Right cardiac atrium (tissue), 5 donors: ENCODE measurements around the gene RBM39. TPM values are rescaled to one million over a fixed set of nuclear protein-coding genes. Genes with fewer than 3 reads are reported as not detected.
"Not testable (repeated sequence)": the region's sequence is repeated elsewhere in the genome, so short reads cannot be mapped to it uniquely, and the experiment has no call there.

Experiments
- ATAC-seq, 2 donors: fragments of 200-7000 bp; cut with Tn5 transposase; one replicate each; pipeline versions ENCODE4 v1.8.0 to v1.9.1; 2020; ENCODE audit warnings: moderate library complexity in 2 of 2, mild to moderate bottlenecking in 1 of 2
- DNase-seq, 3 donors: peaks; one replicate each; pipeline ENCODE4 v3.0.0-alpha.2; 2020
- H3K27ac ChIP-seq: one replicate; pipeline ENCODE4 v1.5.1; 2013; ENCODE audit warnings: mild to moderate bottlenecking, low read length, control low read depth, moderate library complexity
- H3K27me3 ChIP-seq: one replicate; pipeline ENCODE4 v1.6.1; 2013; ENCODE audit not compliant: control insufficient read depth, insufficient read depth
- H3K4me1 ChIP-seq: one replicate; pipeline ENCODE4 v1.6.1; 2013; ENCODE audit warnings: low read length; ENCODE audit not compliant: control insufficient read depth, insufficient read depth
- H3K4me3 ChIP-seq: one replicate; pipeline ENCODE4 v1.5.1; 2013; ENCODE audit warnings: low read length, control low read depth
- H3K9me3 ChIP-seq: one replicate; pipeline ENCODE4 v1.6.1; 2013; ENCODE audit warnings: low read length; ENCODE audit not compliant: control insufficient read depth
- whole genome bisulfite sequencing: extraction: QIAGEN DNeasy Blood & Tissue Kit; methylation state at CpG from one replicate; pipeline ENCODE4 v1.1.7; 2013; 5-methylcytosine and 5-hydroxymethylcytosine counted together
- intact Hi-C, 4 donors: fragments of 100-400 bp; cut with DNase I; formaldehyde crosslinking; loops; one replicate each; pipeline versions ENCODE4 v1.11.0 to v1.14.0; 2022 to 2023
- polyA plus RNA-seq: library from polyadenylated mRNA; stranded (reverse); fragments of 200-250 nt; gene quantifications from one replicate; pipeline ENCODE4 v1.2.3, GENCODE V29; 2013
- total RNA-seq, 4 donors: library from RNA; stranded (reverse); fragmentation: NEBNext Ultra II Directional; extraction: Animal tissue kit (Norgen Biotek cat#: 25700); gene quantifications; one replicate each; pipeline ENCODE4 v1.2.1, GENCODE V29; 2021
- donor health status: healthy with polysubstance abuse.
- donor health status: DM: no; HTN: yes; CAD: no.
- donor health status: DM: no; HTN: no; CAD: no.
- donor health status: DM: no; HTN: yes; CAD: no; lungs with severe emphysema.
- donor health status: DM: yes; HTN: yes; CAD: no.

The RBM39 gene
- total and polyA plus RNA-seq, 5 donors, result 143 to 173 (median 166) TPM

DNA sequence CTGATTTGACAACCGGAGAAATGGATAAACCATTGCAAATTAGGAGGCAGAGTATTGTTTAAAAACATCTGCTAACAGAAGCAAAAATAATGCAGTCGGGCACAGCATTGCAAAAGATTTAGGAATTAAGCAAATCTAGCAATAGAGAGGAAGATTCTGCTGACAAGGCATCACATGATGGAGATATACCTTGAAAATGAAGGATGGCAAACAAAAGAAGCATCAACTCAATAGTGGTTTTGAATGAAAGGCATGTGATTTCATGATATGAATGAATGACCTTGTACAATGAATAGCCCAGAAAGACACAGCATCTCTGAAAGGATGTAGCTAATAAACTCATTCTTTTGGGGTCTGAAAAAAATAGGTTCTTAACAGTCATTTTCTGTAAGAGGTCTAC, 8.6 kb upstream of the RBM39 start:
- intact Hi-C loops, result no loop called here
- Histone ChIP-seq H3K4me3 (no peak overlapping the region), H3K27me3 (no peaks in the 10 kb centered on the region), H3K4me1 (no peaks in the 10 kb centered on the region), H3K9me3 (no peaks in the 10 kb centered on the region), H3K27ac (no peak overlapping the region)
- WGBS, result 84% methylated on average over 2 of the region's 2 CpGs
- DNase-seq (no peak), ATAC-seq (no peak)

DNA sequence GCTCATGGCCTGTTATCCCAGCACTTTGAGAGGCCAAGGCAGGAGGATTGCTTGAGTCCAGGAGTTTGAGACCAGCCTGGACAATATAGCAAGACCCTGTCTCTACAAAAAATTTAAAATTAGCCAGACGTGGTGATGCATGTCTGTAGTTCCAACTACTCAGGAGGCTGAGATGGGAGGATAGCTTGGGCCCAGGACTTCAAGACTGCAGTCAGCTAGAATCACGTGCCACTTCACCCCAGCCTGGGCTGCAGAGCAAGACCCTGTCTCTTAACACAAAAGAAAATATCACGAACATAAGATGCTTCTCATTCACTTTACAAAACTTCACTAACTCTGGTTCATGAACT, 2.4 kb upstream of the RBM39 start:
- DNase-seq, ATAC-seq, H3K4me1 ChIP-seq, H3K9me3 ChIP-seq, H3K4me3 ChIP-seq, H3K27me3 ChIP-seq, intact Hi-C loops, H3K27ac ChIP-seq: not testable (repeated sequence)
- WGBS, result 92% methylated on average over 3 of the region's 3 CpGs

DNA sequence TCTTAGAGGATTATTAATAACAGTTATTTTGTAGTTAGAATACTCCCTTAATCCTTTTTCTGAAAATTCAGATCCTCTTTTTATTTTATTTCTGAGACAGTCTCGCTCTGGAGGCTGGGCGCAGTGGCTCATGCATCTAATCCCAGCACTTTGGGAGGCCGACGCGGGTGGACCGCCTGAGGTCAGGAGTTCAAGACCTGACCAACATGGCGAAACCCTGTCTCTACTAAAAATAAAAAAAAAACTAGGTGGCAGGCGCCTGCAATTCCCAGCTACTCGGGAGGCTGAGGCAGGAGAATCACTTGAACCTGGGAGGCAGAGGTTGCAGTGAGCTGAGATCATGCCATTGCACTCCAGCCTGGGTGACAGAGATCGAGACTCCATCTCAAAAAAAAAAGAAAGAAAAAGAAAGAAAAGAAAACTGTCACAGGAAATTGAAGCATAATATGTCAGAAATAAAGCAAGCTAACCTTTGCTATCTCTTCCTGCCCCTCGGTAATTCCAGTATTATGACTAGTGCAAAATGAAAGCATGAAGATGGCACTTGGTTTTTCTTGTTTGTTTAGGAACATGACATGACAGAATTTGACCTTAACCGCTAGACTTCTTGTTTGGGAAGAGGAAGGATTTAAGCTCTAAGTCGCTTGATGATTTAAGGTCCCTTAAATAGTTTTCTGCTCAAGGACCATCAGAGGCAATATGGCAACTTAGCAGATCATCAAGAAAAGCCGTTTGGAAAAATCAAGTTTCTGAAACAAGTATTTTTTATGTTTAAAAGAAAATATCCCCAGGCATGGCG, 1.8 kb upstream of the RBM39 start:
- H3K27ac ChIP-seq, result peak overlapping the region; percentile 55
- H3K4me1 ChIP-seq, result peaks cover 2% of the 10 kb centered on the region
- H3K4me3 ChIP-seq, result no peak overlapping the region
- DNase-seq (peak in 2 of 3 donors; percentile 30 to 67), ATAC-seq (no peak)
- H3K27me3 ChIP-seq, result no peaks in the 10 kb centered on the region
- 72% methylated on average over 15 of the region's 15 CpGs for WGBS
- intact Hi-C loops, result no loop called here
- no peaks in the 10 kb centered on the region for H3K9me3 ChIP-seq

DNA sequence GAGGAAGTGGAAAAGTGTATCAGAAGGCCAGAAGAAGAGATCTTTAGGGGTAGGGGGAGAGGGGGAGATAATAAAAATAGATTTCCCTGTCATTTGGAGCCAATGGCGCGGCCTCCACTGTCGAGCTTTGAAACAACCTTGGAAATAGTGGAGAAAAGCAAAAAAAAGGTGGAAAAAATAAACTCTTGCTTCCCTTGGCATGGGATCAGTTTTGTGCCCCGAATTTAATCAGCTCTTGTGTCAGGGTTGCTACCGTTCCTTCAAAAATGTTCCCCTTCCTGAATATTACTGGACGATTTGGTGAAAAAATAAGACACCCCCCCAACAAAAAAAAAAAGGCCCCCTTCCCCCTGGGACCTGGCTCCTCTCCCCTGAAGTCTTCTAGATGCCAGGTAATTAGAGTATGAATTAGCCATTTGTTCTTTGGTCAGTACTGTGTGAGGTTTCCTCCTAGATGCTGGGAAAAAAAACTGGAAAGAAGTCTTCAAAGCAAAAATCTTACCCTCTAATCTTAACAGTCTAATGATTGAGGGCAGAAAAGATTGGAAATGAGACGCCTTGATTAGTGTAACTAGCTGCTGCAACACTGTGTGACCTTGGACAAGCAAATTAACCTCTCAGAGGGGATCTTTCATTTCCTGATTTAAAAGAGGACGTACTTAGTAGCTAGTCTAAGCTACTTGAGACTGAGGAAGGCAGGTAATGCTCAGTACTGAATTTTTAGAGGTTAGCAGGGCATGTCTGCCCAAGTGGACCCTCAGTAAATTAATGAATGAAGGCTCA, 872 bp upstream of the RBM39 start:
- no peaks in the 10 kb centered on the region for H3K9me3 ChIP-seq
- ATAC-seq (no peak), DNase-seq (no peak)
- intact Hi-C loops, result no loop called here
- H3K27me3 ChIP-seq, result no peaks in the 10 kb centered on the region
- peaks cover 2% of the 10 kb centered on the region for H3K4me1 ChIP-seq
- H3K27ac ChIP-seq, result peak overlapping the region; percentile 98
- H3K4me3 ChIP-seq, result peak overlapping the region; percentile 95
- WGBS, result 4% methylated on average over 8 of the region's 8 CpGs

DNA sequence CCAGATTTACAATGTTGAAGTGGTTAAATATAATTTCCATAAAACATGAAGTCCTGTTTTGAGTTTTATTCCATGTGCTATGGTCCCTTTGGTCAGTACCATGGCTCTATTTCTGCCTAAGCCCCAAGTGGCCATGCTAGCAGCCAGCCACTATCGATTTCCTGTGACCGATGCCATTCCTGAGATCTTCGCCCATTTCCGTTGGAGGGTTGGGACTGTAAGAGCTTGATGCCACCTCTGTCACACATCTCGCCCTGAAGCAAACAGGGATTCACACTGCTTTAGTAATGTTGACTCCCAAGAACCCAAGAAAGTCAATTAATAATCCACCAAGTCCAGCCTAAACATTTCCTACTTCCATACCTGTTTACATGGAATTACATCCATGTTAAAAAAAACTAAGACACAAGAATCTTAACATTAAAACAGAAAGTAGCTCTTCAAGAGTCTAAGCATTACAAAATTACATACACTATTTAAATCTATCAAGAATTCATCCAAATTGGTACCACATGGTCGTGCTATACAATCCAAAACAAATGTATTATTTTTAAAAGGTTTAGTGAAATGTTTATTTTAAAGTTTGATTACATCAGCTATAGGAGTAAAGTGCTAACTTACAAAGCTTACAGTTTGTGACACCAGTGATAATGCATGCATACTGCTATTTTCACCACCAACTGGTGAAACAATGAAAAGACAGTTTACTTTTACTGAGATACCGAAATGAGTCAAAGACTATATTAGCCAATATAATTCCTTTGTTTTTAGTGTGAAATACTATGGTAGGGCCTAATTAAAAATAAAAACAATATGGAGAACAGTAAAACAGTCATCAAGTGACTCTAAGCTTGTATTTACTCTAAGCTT, 2.5 kb downstream of the RBM39 start:
- no peaks in the 10 kb centered on the region for H3K27me3 ChIP-seq
- ATAC-seq (no peak), DNase-seq (no peak)
- intact Hi-C loops, result loop anchor here in 2 of 4 donors (10.0 kb wide), 1 partner anchor 145 kb away; no protein-coding TSS in a partner anchor
- peak overlapping the region; percentile 87 for H3K4me3 ChIP-seq
- no peaks in the 10 kb centered on the region for H3K9me3 ChIP-seq
- WGBS, result 38% methylated on average over 7 of the region's 7 CpGs
- peaks cover 4% of the 10 kb centered on the region for H3K4me1 ChIP-seq
- H3K27ac ChIP-seq, result peak overlapping the region; percentile 31

DNA sequence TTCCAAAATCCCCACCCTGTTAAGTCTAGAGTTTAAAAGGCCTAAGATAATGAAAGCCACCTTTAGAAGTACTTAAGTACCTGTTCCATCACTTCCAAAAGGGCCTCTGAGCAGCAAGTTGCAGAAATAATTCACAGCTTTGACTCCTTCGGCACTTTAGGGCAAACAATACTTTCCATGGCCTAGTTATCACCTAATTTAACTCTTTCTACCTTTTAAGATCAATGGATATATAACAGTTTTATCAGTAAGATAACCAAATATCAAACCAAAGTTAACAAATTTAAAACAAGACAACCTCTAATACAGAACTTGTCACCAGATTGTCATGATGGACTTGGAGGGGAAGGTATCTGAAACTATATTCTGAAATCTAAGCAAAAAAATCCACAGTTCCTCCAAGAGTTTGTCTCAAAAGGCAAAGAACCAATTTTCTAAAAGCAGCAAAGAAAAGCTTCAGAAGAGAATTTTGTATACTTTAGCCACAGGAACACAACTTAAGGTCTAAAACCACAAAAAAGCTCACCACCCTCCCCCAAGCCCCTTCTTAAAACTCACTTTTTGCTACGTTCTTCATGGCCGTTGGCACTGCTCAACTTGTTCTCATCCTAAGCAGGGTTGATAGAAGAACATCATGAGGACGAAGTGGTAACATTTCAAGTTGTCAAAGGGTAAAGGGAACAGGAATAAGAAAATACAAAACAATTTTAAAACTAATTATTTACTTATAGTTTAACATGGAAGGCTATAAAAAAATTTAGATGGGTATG, 3.5 kb downstream of the RBM39 start:
- Histone ChIP-seq H3K27ac (no peak overlapping the region), H3K4me3 (no peak overlapping the region)

DNA sequence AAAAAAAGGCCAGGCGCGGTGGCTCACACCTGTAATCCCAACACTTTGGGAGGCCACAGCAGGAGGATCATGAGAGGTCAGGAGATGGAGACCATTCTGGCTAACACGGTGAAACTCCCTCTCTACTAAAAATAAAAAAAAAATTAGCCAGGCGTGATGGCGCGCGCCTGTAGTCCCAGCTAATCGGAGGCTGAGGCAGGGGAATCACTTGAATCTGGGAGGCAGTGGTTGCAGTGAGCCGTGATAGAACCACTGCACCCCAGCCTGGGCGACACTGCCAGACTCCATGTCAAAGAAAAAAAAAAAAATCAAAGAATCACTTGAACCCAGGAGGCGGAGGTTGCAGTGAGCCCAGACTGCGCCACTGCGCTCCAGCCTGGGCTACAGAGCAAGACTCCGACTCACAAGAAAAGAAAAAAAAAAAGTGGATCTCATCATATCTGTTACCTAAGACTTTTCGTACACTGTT, 4.2 kb downstream of the RBM39 start:
- intact Hi-C loops, result loop anchor here in 2 of 4 donors (10.0 kb wide), 1 partner anchor 147 kb away; no protein-coding TSS in a partner anchor
- 92% methylated on average over 15 of the region's 15 CpGs for WGBS
- Histone ChIP-seq H3K4me3 (no peak overlapping the region), H3K27me3 (no peaks in the 10 kb centered on the region), H3K4me1 (peaks cover 6% of the 10 kb centered on the region), H3K9me3 (no peaks in the 10 kb centered on the region), H3K27ac (no peak overlapping the region)
- no peak for DNase-seq
- no peak for ATAC-seq

More for the DNA sequence above, 3.5 kb downstream of the RBM39 start:
- no peak for DNase-seq
- H3K9me3 ChIP-seq, result no peaks in the 10 kb centered on the region
- H3K4me1 ChIP-seq, result peaks cover 4% of the 10 kb centered on the region
- intact Hi-C loops, result loop anchor here in 2 of 4 donors (10.0 kb wide), 1 partner anchor 146 kb away; no protein-coding TSS in a partner anchor
- H3K27me3 ChIP-seq, result no peaks in the 10 kb centered on the region
- ATAC-seq, result no peak
- WGBS, result 38% methylated on average over 4 of the region's 4 CpGs

DNA sequence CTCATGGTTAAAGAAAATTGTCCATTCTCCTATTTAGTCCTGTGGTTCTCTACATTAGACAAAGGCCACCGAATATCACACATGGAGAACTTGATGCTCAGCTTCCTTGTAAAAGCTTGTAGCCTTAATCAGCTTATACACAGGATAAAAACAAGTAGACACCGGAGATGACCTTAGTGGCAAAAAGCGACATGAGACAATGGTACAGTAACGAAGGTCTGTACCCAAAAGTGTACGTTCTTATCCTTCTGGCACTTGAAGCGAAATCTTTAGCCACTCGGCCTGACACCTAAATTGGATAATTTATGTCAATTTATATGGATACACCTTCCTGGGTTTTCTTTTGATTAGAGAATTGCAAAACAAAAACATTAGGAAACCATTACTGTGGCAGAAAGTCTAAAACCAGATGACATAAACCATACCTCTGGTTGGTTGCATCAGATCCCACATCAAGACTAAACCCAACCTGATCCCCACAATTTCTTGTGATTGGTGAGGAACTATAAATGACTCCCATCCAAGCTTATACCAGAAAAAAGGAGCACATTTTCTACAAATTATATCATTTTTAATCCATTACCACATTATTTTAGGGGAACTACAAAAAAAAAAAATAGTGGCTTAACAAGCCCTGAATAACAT, 6.1 kb downstream of the RBM39 start:
- H3K4me3 ChIP-seq, result no peak overlapping the region
- intact Hi-C loops, result loop anchor here in 2 of 4 donors (10.0 kb wide), 1 partner anchor 149 kb away; no protein-coding TSS in a partner anchor
- H3K27ac ChIP-seq, result no peak overlapping the region

DNA sequence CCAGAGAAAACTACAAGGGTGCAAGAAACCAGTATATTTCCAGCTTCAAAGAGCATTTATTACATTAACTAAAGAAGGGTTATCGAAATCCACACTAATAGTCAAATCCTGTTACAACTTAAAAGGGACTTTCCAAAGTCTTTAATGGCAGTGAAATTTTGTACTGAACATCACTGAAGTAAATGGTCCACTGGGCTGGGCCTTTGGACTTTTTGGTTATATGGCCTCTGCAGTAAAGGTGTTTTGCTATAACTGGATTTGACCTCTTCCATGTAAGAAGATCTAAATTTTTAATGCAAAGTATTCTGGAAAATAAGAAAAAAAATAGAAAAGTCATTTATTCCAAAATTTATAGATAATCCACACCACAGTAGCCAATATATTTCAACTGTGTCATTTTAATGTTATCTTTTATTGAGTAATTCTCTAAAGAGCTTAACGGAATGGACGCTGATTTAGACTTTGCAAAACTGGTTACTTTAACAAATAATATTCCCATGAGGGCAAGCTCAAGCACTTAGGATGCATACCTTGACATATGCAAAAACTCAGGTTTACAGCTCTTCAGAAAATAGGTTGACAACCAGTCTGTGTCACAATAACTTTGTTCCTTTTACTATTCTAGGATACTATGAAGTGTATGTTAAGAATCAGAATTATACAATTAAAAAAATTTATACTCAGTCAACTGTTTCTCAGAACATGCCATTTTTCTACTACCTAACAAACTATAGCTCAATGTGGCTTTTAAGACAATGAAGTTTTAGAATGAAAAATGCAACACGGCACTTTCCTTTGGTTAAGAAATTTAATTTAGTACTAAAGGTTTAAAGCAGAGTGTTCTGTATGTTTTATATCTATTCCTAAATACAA, 7.0 kb downstream of the RBM39 start:
- 57% methylated on average over 4 of the region's 4 CpGs for WGBS
- Histone ChIP-seq H3K4me3 (no peak overlapping the region), H3K27ac (no peak overlapping the region), H3K4me1 (peaks cover 8% of the 10 kb centered on the region), H3K9me3 (no peaks in the 10 kb centered on the region), H3K27me3 (no peaks in the 10 kb centered on the region)
- ATAC-seq (no peak), DNase-seq (no peak)
- intact Hi-C loops, result loop anchor here in 2 of 4 donors (5.0 to 10.0 kb wide), 2 partner anchors 38 to 150 kb away; partner anchors contain the start of genes NFS1 (in 1 of the 2) and ROMO1 (in 1 of the 2)

More for the DNA sequence above, 6.1 kb downstream of the RBM39 start:
- DNase-seq (no peak), ATAC-seq (no peak)
- Histone ChIP-seq H3K4me1 (peaks cover 8% of the 10 kb centered on the region), H3K27me3 (no peaks in the 10 kb centered on the region), H3K9me3 (no peaks in the 10 kb centered on the region)
- 34% methylated on average over 7 of the region's 7 CpGs for WGBS
